Memory B cell (primary cell): ENCODE measurements around the gene NINJ2.

ENCODE experiments used
- ATAC-seq: fragments of 150-1000 bp; cut with Tn5 transposase; 2 replicates; pipeline ENCODE4 v1.10.0; 2021; ENCODE audit warnings: low read depth, mild to moderate bottlenecking, moderate library complexity
- DNase-seq, 2 donors: peaks; one replicate each; pipeline ENCODE4 v3.0.0; 2022; ENCODE audit warnings: low spot score in 2 of 2
- H3K27ac Mint-ChIP-seq: one replicate; pipeline ENCODE4 v1.8.0; 2022; ENCODE audit warnings: mild to moderate bottlenecking, moderate library complexity, mixed read lengths
- H3K27me3 Mint-ChIP-seq: one replicate; pipeline ENCODE4 v1.8.0; 2022; ENCODE audit warnings: mixed read lengths
- H3K36me3 Mint-ChIP-seq: one replicate; pipeline ENCODE4 v1.8.0; 2022; ENCODE audit warnings: mild to moderate bottlenecking, mixed read lengths
- H3K4me1 Mint-ChIP-seq: one replicate; pipeline ENCODE4 v1.8.0; 2022; ENCODE audit warnings: mixed read lengths
- H3K4me3 Mint-ChIP-seq: one replicate; pipeline ENCODE4 v1.8.0; 2022; ENCODE audit warnings: mild to moderate bottlenecking, moderate library complexity, mixed read lengths
- H3K9me3 Mint-ChIP-seq: one replicate; pipeline ENCODE4 v1.8.0; 2022; ENCODE audit warnings: mixed read lengths

Gene NINJ2

DNA sequence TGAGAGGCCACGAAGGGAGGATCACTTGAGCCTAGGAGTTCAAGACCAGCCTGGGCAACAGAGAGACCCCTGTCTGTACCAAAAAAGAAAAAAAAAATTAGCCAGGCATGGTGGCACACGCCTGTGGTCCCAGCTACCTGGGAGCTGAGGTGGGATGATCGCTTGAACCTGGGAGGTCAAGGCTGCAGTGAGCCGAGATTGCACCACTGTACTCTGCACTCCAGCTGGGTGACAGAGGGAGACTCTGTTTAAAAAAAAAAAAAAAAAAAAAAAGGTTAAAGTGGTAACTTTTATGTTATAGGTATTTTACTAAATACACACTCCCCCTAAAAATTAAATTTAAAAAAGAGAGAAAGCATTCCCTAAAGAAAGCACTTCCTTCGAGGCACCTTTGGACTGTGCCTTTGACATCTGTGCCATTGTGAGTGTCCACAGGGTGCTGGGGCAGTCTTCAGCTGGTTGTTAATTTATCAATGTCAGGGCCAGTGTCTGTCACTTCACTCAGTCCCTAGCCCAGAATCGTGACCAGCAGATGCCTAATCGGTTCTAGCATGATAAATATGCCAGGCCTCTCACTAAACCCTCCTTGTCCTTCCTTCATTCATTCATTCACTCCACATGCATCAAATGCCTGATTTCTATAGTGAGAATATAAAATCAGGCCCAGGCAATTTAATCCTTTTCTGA, 140.4 kb downstream of the NINJ2 start:
- Mint-ChIP-seq H3K27me3 (peaks cover 19% of the 10 kb centered on the region), H3K27ac (no peak overlapping the region), H3K4me3 (no peak overlapping the region), H3K9me3 (no peaks in the 10 kb centered on the region), H3K36me3 (no peaks in the 10 kb centered on the region), H3K4me1 (no peaks in the 10 kb centered on the region)
- no peak for ATAC-seq
- DNase-seq, result no peak

DNA sequence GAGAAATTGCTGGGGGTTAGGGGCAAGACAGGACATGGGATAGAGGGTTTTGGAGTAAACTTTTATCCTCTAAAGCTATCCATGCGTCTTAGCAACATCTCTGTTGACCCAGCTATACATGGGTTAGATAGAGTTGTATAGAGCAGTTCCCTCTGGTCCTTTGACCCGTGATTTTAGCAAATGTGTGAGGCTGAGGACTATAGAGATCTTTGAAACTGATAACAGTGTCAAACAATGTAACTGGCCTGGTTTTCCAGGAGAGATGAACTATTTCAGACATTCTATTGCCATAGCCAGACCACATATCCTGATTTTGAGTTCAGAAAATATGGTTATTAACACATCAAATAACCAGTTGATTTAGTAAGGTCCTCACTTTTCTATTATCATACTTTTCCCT, 143.1 kb downstream of the NINJ2 start:
- Mint-ChIP-seq H3K27ac (no peak overlapping the region), H3K4me3 (no peak overlapping the region), H3K27me3 (peaks cover 9% of the 10 kb centered on the region), H3K36me3 (no peaks in the 10 kb centered on the region), H3K4me1 (no peaks in the 10 kb centered on the region), H3K9me3 (no peaks in the 10 kb centered on the region)
- ATAC-seq (no peak), DNase-seq (no peak)

DNA sequence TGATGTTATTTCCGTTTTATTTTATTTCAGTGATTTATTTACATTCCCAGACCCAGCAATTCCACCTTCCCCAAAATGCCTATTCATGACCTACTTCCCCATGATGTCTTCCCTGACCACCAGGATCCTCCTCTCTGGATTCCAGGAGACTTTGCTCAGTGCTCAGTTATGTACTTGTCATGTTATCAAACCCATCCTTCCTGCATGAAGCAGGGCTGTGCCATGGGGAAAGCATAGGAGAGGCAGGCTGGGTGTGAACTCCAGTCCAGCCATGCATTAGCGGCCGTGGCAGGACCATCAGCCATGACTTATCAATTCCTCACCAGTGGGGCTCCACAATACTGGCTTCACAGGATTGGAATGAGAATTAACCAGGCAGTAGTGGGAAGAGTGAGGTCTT, 145.7 kb downstream of the NINJ2 start:
- Mint-ChIP-seq H3K27ac (no peak overlapping the region), H3K4me3 (no peak overlapping the region), H3K36me3 (no peaks in the 10 kb centered on the region), H3K4me1 (no peaks in the 10 kb centered on the region), H3K9me3 (peaks cover 2% of the 10 kb centered on the region), H3K27me3 (peaks cover 15% of the 10 kb centered on the region)
- no peak for ATAC-seq
- no peak for DNase-seq
